IPS-15b (cell line): ENCODE data around the gene MDP1.
A peak's percentile ranks its signal among the peaks of the same experiment; 100 is the strongest.

ENCODE experiments used
- H3K27me3 ChIP-seq: one replicate; pipeline ENCODE4 v1.6.1; 2013; ENCODE audit warnings: low read length; ENCODE audit not compliant: control insufficient read depth, insufficient read depth
- H3K36me3 ChIP-seq: one replicate; pipeline ENCODE4 v1.6.1; 2013; ENCODE audit warnings: low read length; ENCODE audit not compliant: control insufficient read depth, insufficient read depth
- H3K4me1 ChIP-seq: one replicate; pipeline ENCODE4 v1.6.1; 2013; ENCODE audit warnings: mild to moderate bottlenecking, low read length; ENCODE audit not compliant: control insufficient read depth, insufficient read depth
- H3K4me3 ChIP-seq: one replicate; pipeline ENCODE4 v1.5.1; 2013; ENCODE audit warnings: low read depth, low read length
- H3K9ac ChIP-seq: one replicate; pipeline ENCODE4 v1.6.1; 2013; ENCODE audit warnings: low read depth, mild to moderate bottlenecking, low read length
- H3K9me3 ChIP-seq: one replicate; pipeline ENCODE4 v1.6.1; 2013; ENCODE audit warnings: mild to moderate bottlenecking, low read length; ENCODE audit not compliant: control insufficient read depth, insufficient read depth

Gene MDP1

GRCh38 chr14:24215495-24216344 lies at the start of gene MDP1:
Gene MDP1 (minus strand): TSS chr14:24216066. CDS start chr14:24215955, 111 bp downstream.
- Histone ChIP-seq H3K27me3 (no peaks in the 10 kb centered on the region), H3K9me3 (no peaks in the 10 kb centered on the region), H3K4me1 (peaks cover 5% of the 10 kb centered on the region), H3K4me3 (peak within 1 kb of the TSS; percentile 98), H3K36me3 (peaks cover 12% of the 10 kb centered on the region), H3K9ac (peak within 1 kb of the TSS; percentile 96)

GRCh38 chr14:24264298-24264697 lies 48.4 kb upstream of the MDP1 start:
- peaks cover 20% of the 10 kb centered on the region for H3K36me3 ChIP-seq
- no peaks in the 10 kb centered on the region for H3K4me1 ChIP-seq
- H3K9me3 ChIP-seq, result no peaks in the 10 kb centered on the region
- no peak overlapping the region for H3K9ac ChIP-seq
- H3K27me3 ChIP-seq, result no peaks in the 10 kb centered on the region
- no peak overlapping the region for H3K4me3 ChIP-seq

GRCh38 chr14:24263848-24264247 lies 48.0 kb upstream of the MDP1 start:
- H3K9ac ChIP-seq, result no peak overlapping the region
- no peaks in the 10 kb centered on the region for H3K4me1 ChIP-seq
- H3K36me3 ChIP-seq, result peaks cover 18% of the 10 kb centered on the region
- no peak overlapping the region for H3K4me3 ChIP-seq
- no peaks in the 10 kb centered on the region for H3K27me3 ChIP-seq
- H3K9me3 ChIP-seq, result no peaks in the 10 kb centered on the region

GRCh38 chr14:24262821-24263733 lies 47.2 kb upstream of the MDP1 start, which contains the start of gene TGM1:
Gene TGM1 (minus strand): TSS chr14:24263177. CDS start chr14:24262352, 825 bp downstream.
- Histone ChIP-seq H3K36me3 (peaks cover 14% of the 10 kb centered on the region), H3K27me3 (no peaks in the 10 kb centered on the region), H3K4me1 (no peaks in the 10 kb centered on the region), H3K4me3 (no peak within 1 kb of the TSS), H3K9me3 (no peaks in the 10 kb centered on the region), H3K9ac (no peak within 1 kb of the TSS)

GRCh38 chr14:24261969-24262327 lies 46.1 kb upstream of the MDP1 start:
- Histone ChIP-seq H3K27me3 (no peaks in the 10 kb centered on the region), H3K4me3 (no peak overlapping the region), H3K9ac (no peak overlapping the region), H3K36me3 (peaks cover 14% of the 10 kb centered on the region), H3K9me3 (no peaks in the 10 kb centered on the region), H3K4me1 (no peaks in the 10 kb centered on the region)

GRCh38 chr14:24261256-24261968 lies 45.5 kb upstream of the MDP1 start:
- Histone ChIP-seq H3K27me3 (no peaks in the 10 kb centered on the region), H3K36me3 (peaks cover 8% of the 10 kb centered on the region), H3K4me1 (no peaks in the 10 kb centered on the region), H3K4me3 (no peak overlapping the region), H3K9ac (no peak overlapping the region), H3K9me3 (no peaks in the 10 kb centered on the region)

- Histone ChIP-seq H3K4me3 (no peak overlapping the region), H3K36me3 (peaks cover 5% of the 10 kb centered on the region)
Measured at GRCh38 chr14:24260780-24261157, 44.9 kb upstream of the MDP1 start.

GRCh38 chr14:24260026-24260779 lies 44.3 kb upstream of the MDP1 start:
- no peaks in the 10 kb centered on the region for H3K4me1 ChIP-seq
- H3K4me3 ChIP-seq, result no peak overlapping the region

More at GRCh38 chr14:24260780-24261157, 44.9 kb upstream of the MDP1 start:
- no peaks in the 10 kb centered on the region for H3K9me3 ChIP-seq
- H3K27me3 ChIP-seq, result no peaks in the 10 kb centered on the region
- H3K4me1 ChIP-seq, result no peaks in the 10 kb centered on the region
- H3K9ac ChIP-seq, result no peak overlapping the region

GRCh38 chr14:24259282-24260025 lies 43.6 kb upstream of the MDP1 start:
- Histone ChIP-seq H3K9ac (peak overlapping the region; percentile 37), H3K4me1 (no peaks in the 10 kb centered on the region), H3K27me3 (no peaks in the 10 kb centered on the region), H3K36me3 (no peaks in the 10 kb centered on the region), H3K4me3 (no peak overlapping the region), H3K9me3 (no peaks in the 10 kb centered on the region)

More at GRCh38 chr14:24260026-24260779, 44.3 kb upstream of the MDP1 start:
- Histone ChIP-seq H3K9me3 (no peaks in the 10 kb centered on the region), H3K9ac (no peak overlapping the region), H3K27me3 (no peaks in the 10 kb centered on the region), H3K36me3 (peaks cover 5% of the 10 kb centered on the region)

GRCh38 chr14:24258548-24259265 lies 42.8 kb upstream of the MDP1 start:
- no peak overlapping the region for H3K9ac ChIP-seq
- H3K36me3 ChIP-seq, result no peaks in the 10 kb centered on the region
- no peaks in the 10 kb centered on the region for H3K9me3 ChIP-seq
- H3K4me3 ChIP-seq, result no peak overlapping the region
- H3K4me1 ChIP-seq, result no peaks in the 10 kb centered on the region
- H3K27me3 ChIP-seq, result no peaks in the 10 kb centered on the region
